ENCODE results near the gene PTGDR2.
"Not testable (repeated sequence)": the region's sequence is repeated elsewhere in the genome, so short reads cannot be mapped to it uniquely, and the experiment has no call there.

The PTGDR2 gene

GRCh38 chr11:60825118-60825517, 30.6 kb downstream of the PTGDR2 start:
- H2AFZ ChIP-seq (ENCODE audit: low read depth, low read length, severe bottlenecking): no peak overlapping the region

DNA sequence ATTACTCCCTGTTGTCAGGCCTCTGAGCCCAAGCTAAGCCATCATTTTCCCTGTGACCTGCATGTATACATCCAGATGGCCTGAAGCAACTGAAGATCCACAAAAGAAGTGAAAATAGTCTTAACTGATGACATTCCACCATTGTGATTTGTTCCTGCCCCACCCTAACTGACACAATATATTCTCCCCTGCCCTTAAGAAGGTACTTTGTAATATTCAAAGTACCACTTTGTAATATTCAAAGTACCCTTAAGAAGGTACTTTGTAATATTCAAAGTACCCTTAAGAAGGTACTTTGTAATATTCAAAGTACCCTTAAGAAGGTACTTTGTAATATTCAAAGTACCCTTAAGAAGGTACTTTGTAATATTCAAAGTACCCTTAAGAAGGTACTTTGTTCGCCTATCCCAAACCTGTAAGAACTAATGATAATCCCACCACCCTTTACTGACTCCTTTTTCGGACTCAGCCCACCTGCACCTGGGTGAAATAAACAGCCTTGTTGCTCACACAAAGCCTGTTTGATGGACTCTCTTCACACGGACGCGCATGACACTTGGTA, 31.9 kb downstream of the PTGDR2 start:
- not testable (repeated sequence) for H3K9me2 ChIP-seq (replicated peaks; ENCODE audit: insufficient read depth, low read length); H4K20me1 ChIP-seq (ENCODE audit: low read depth, low read length); H3K9ac ChIP-seq (ENCODE audit: low read length); H3K36me3 ChIP-seq (ENCODE audit: low read length); H3K79me2 ChIP-seq (ENCODE audit: insufficient read depth, low read length); H3K27me3 ChIP-seq (ENCODE audit: low read length); H3K27ac ChIP-seq (ENCODE audit: low read depth, low read length); H3K9me3 ChIP-seq (ENCODE audit: insufficient read depth, low read length); H2AFZ ChIP-seq (ENCODE audit: low read depth, low read length, severe bottlenecking); H3F3A ChIP-seq (ENCODE audit: insufficient read depth); H3K4me2 ChIP-seq (ENCODE audit: low read depth, low read length, poor library complexity, severe bottlenecking); H3K4me3 ChIP-seq (ENCODE audit: insufficient read depth, low read length, poor library complexity, severe bottlenecking)

More at GRCh38 chr11:60825118-60825517, 30.6 kb downstream of the PTGDR2 start:
- H4K20me1 ChIP-seq (ENCODE audit: low read depth, low read length): no peaks in the 10 kb centered on the region
- H3K4me2 ChIP-seq (ENCODE audit: low read depth, low read length, poor library complexity, severe bottlenecking): no peak overlapping the region
- H3K27me3 ChIP-seq (ENCODE audit: low read length): no peaks in the 10 kb centered on the region
- no peaks in the 10 kb centered on the region for H3K9me2 ChIP-seq (replicated peaks; ENCODE audit: insufficient read depth, low read length)
- H3K79me2 ChIP-seq (ENCODE audit: insufficient read depth, low read length): no peaks in the 10 kb centered on the region
- no peak overlapping the region for H3K27ac ChIP-seq (ENCODE audit: low read depth, low read length)
- no peak overlapping the region for H3K4me3 ChIP-seq (ENCODE audit: insufficient read depth, low read length, poor library complexity, severe bottlenecking)
- H3F3A ChIP-seq (ENCODE audit: insufficient read depth): no peaks in the 10 kb centered on the region
- H3K9me3 ChIP-seq (ENCODE audit: insufficient read depth, low read length): no peaks in the 10 kb centered on the region
- TF ChIP-seq CTCF (IDR thresholded peaks at IDR 0.05; ENCODE audit: insufficient read depth, low read length, poor library complexity, severe bottlenecking) (no peak), EZH2phosphoT487 (conservative IDR thresholded peaks at IDR 0.05; ENCODE audit: low read length) (no peak)
- H3K36me3 ChIP-seq (ENCODE audit: low read length): no peaks in the 10 kb centered on the region
- H3K9ac ChIP-seq (ENCODE audit: low read length): no peak overlapping the region

GRCh38 chr11:60821827-60822599, 33.7 kb downstream of the PTGDR2 start:
- no peak overlapping the region for H3K4me2 ChIP-seq (ENCODE audit: low read depth, low read length, poor library complexity, severe bottlenecking)
- TF ChIP-seq EZH2phosphoT487 (conservative IDR thresholded peaks at IDR 0.05; ENCODE audit: low read length): no peak
- TF ChIP-seq CTCF (IDR thresholded peaks at IDR 0.05; ENCODE audit: insufficient read depth, low read length, poor library complexity, severe bottlenecking): no peak
- H2AFZ ChIP-seq (ENCODE audit: low read depth, low read length, severe bottlenecking): no peak overlapping the region
- H3K9me2 ChIP-seq (replicated peaks; ENCODE audit: insufficient read depth, low read length): no peaks in the 10 kb centered on the region
- no peaks in the 10 kb centered on the region for H3K79me2 ChIP-seq (ENCODE audit: insufficient read depth, low read length)
- H3K4me3 ChIP-seq (ENCODE audit: insufficient read depth, low read length, poor library complexity, severe bottlenecking): no peak overlapping the region
- H3K27me3 ChIP-seq (ENCODE audit: low read length): no peaks in the 10 kb centered on the region
- no peaks in the 10 kb centered on the region for H4K20me1 ChIP-seq (ENCODE audit: low read depth, low read length)
- H3K36me3 ChIP-seq (ENCODE audit: low read length): no peaks in the 10 kb centered on the region
- H3F3A ChIP-seq (ENCODE audit: insufficient read depth): no peaks in the 10 kb centered on the region
- H3K9ac ChIP-seq (ENCODE audit: low read length): no peak overlapping the region
- H3K27ac ChIP-seq (ENCODE audit: low read depth, low read length): no peak overlapping the region
- H3K9me3 ChIP-seq (ENCODE audit: insufficient read depth, low read length): no peaks in the 10 kb centered on the region

DNA sequence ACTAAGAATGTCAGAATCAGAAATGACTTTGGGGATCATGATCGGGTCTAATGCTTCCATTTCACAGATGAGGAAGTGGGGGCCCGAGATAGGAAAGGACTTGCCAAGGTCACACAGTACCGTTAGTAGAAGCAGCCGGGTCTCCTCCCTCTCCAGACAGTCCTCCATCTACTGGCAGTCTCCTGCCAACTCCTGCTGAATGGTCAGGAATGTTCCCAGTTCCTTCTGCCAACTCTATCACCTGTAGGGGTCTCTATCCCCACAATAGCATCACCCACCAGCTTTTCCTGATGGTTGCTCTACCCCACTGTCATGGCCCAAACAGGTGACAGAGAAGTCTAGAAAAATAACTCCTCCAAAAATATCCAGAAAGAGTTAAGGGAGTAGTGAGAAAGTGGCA, 37.7 kb downstream of the PTGDR2 start:
- H3K27ac ChIP-seq (ENCODE audit: low read depth, low read length): no peak overlapping the region
- H3K9me3 ChIP-seq (ENCODE audit: insufficient read depth, low read length): peaks cover 7% of the 10 kb centered on the region; the same call in 1 of the 2 replicates
- no peaks in the 10 kb centered on the region for H4K20me1 ChIP-seq (ENCODE audit: low read depth, low read length)
- H2AFZ ChIP-seq (ENCODE audit: low read depth, low read length, severe bottlenecking): no peak overlapping the region
- no peaks in the 10 kb centered on the region for H3K9me2 ChIP-seq (replicated peaks; ENCODE audit: insufficient read depth, low read length)
- no peak overlapping the region for H3K4me2 ChIP-seq (ENCODE audit: low read depth, low read length, poor library complexity, severe bottlenecking)
- H3K79me2 ChIP-seq (ENCODE audit: insufficient read depth, low read length): no peaks in the 10 kb centered on the region
- H3K9ac ChIP-seq (ENCODE audit: low read length): no peak overlapping the region
- H3K4me3 ChIP-seq (ENCODE audit: insufficient read depth, low read length, poor library complexity, severe bottlenecking): no peak overlapping the region
- H3F3A ChIP-seq (ENCODE audit: insufficient read depth): no peaks in the 10 kb centered on the region
- TF ChIP-seq EZH2phosphoT487 (conservative IDR thresholded peaks at IDR 0.05; ENCODE audit: low read length): no peak
- TF ChIP-seq CTCF (IDR thresholded peaks at IDR 0.05; ENCODE audit: insufficient read depth, low read length, poor library complexity, severe bottlenecking): no peak
- H3K27me3 ChIP-seq (ENCODE audit: low read length): no peaks in the 10 kb centered on the region
- H3K36me3 ChIP-seq (ENCODE audit: low read length): no peaks in the 10 kb centered on the region

Data from SU-DHL-6 (cell line).